Measurements from ENCODE around the gene ITGAL. TPM values are rescaled to one million over a fixed set of nuclear protein-coding genes. Genes with fewer than 3 reads are reported as not detected.

Gene ITGAL
- total and polyA plus RNA-seq, 2 of the 13 experiments (the other 11 are each of a cell fraction or from before 2014, with no cell fraction given), result 0.86 to 1.2 TPM

- Histone ChIP-seq H3K4me3 (replicated peaks in 1 of 3; ENCODE audit: insufficient read depth in 1 of 3, low read depth in 2 of 3, low read length in 3 of 3) (no peak overlapping the region), H3K27me3 (ENCODE audit: control insufficient read depth in 1 of 2, insufficient read depth in 2 of 2, low read length in 2 of 2) (no peaks in the 10 kb centered on the region), H2AFZ (ENCODE audit: low read length) (no peak overlapping the region), H3K36me3 (replicated peaks in 1 of 2; ENCODE audit: control insufficient read depth in 1 of 2, insufficient read depth in 2 of 2, low read length in 2 of 2) (0 out of 5 replicates have a peak, but pooled peaks cover 0 to under 1% of the 10 kb centered on the region in 2 experiments), H3K79me2 (ENCODE audit: insufficient read depth, low read length) (no peaks in the 10 kb centered on the region), H3K4me1 (ENCODE audit: insufficient read depth, low read length) (peaks cover 54% of the 10 kb centered on the region), H4K20me1 (ENCODE audit: insufficient read depth, low read length) (no peaks in the 10 kb centered on the region), H3K9me3 (ENCODE audit: low read length) (no peaks in the 10 kb centered on the region), H3K4me2 (ENCODE audit: low read depth, low read length) (no peak overlapping the region), H3K27ac (ENCODE audit: extremely low read length, insufficient read depth, low read length) (no peak overlapping the region), H3K9ac (ENCODE audit: insufficient read depth, low read depth, low read length) (no peak overlapping the region)
- WGBS (ENCODE audit: low lambda C conversion rate), result 71% methylated on average over 20 of the region's 20 CpGs
- POLR2A ChIA-PET, result interaction anchor here (0.7 kb wide), 1 partner anchor 69 kb away, joined by 3 read pairs; no protein-coding TSS in a partner anchor
- CTCF ChIA-PET (ENCODE audit: low intra/inter-chr PET ratio, low total read pairs), result no interaction called here
- ATAC-seq, result peak; percentile 13
- no peak for DNase-seq (ENCODE audit: low spot score)
- in situ Hi-C loops (cut with HindIII; ENCODE audit: extremely low pct_ligation_motif_present, low pct_unique_long_range_greater_than_20kb) (loop anchor here (5.0 kb wide), 1 partner anchor 62 kb away; no protein-coding TSS in a partner anchor), intact Hi-C loops (cut with micrococcal nuclease; ENCODE audit: unreplicated experiment) (loop anchor here (10.0 kb wide), 1 partner anchor 135 kb away; the partner anchor contains the start of genes FBRS and PRR14)
- no TSS peak for BruUV-seq (replicated peaks)
- FAIRE-seq, result no peak
- TF ChIP-seq IRF1 (CRISPR knock-in tag; IDR thresholded peaks at IDR 0.05; ENCODE audit: low read depth), result no peak
- TF ChIP-seq ETS1 (CRISPR knock-in tag; IDR thresholded peaks at IDR 0.05), result no peak
- TF ChIP-seq ZFP62 (CRISPR knock-in tag; IDR thresholded peaks at IDR 0.05), result no peak
- TF ChIP-seq FOXO4 (CRISPR knock-in tag; conservative IDR thresholded peaks at IDR 0.05), result 0 out of 2 replicates have a peak, but pooled peaks have one; percentile 70
- TF ChIP-seq ZFP90 (CRISPR knock-in tag; IDR thresholded peaks at IDR 0.05; ENCODE audit: borderline replicate concordance), result peak; percentile 85
- no peak for TF ChIP-seq BHLHE40 (IDR thresholded peaks at IDR 0.05; ENCODE audit: low read length)
- TF ChIP-seq ZMYM4 (CRISPR knock-in tag; IDR thresholded peaks at IDR 0.05), result no peak
- TF ChIP-seq ZBTB38 (CRISPR knock-in tag; IDR thresholded peaks at IDR 0.05), result 0 out of 2 replicates have a peak, but pooled peaks have one; percentile 11
- no peak for TF ChIP-seq ZNF841 (CRISPR knock-in tag; IDR thresholded peaks at IDR 0.05; ENCODE audit: borderline replicate concordance)
- TF ChIP-seq RBM22 (optimal IDR thresholded peaks at IDR 0.05; ENCODE audit: low read length), result no peak
- TF ChIP-seq ZNF720 (CRISPR knock-in tag; IDR thresholded peaks at IDR 0.05), result no peak
- TF ChIP-seq PHF20 (CRISPR knock-in tag; IDR thresholded peaks at IDR 0.05), result 0 out of 2 replicates have a peak, but pooled peaks have one; percentile 15
- TF ChIP-seq ZNF121 (CRISPR knock-in tag; IDR thresholded peaks at IDR 0.05), result peak; percentile 92
- TF ChIP-seq REXO4 (CRISPR knock-in tag; IDR thresholded peaks at IDR 0.05; ENCODE audit: borderline replicate concordance), result no peak
- TF ChIP-seq TMF1 (CRISPR knock-in tag; IDR thresholded peaks at IDR 0.05; ENCODE audit: low read depth), result no peak
- TF ChIP-seq ZNF362 (CRISPR knock-in tag; IDR thresholded peaks at IDR 0.05; ENCODE audit: borderline replicate concordance), result peak; percentile 23; the same call in 1 of the 2 replicates
These were observed 46.8 kb downstream of the ITGAL start for GRCh38 chr16:30519120-30520049.
